Activated CD4-positive, alpha-beta T cell treated with anti-CD3 and anti-CD28 coated beads, Interleukin-2, amount 50 U/mL, for 16 hours (primary cell): ENCODE data around the gene MUC6.
A peak's percentile ranks its signal among the peaks of the same experiment; 100 is the strongest.
"Not testable (repeated sequence)": the region's sequence is repeated elsewhere in the genome, so short reads cannot be mapped to it uniquely, and the experiment has no call there.

Source experiments
- DNase-seq: peaks from one replicate; pipeline ENCODE4 v3.0.0-alpha.2; 2020

The MUC6 gene

GRCh38 chr11:980438-981357 is 55.8 kb downstream of the MUC6 start:
- DNase-seq: no peak

- DNase-seq: no peak
Measured at GRCh38 chr11:978781-979180, 57.7 kb downstream of the MUC6 start.

- no peak for DNase-seq
Measured at GRCh38 chr11:977830-978720, 58.4 kb downstream of the MUC6 start.

- DNase-seq: no peak
Measured at GRCh38 chr11:976431-977160, 59.9 kb downstream of the MUC6 start.

GRCh38 chr11:975827-976226 is 60.7 kb downstream of the MUC6 start:
- peak; percentile 21 for DNase-seq

- DNase-seq: not testable (repeated sequence)
Measured at GRCh38 chr11:975376-975775, 61.1 kb downstream of the MUC6 start.

- no peak for DNase-seq
Measured at GRCh38 chr11:973237-973636, 63.3 kb downstream of the MUC6 start.

GRCh38 chr11:972523-973211 is 63.9 kb downstream of the MUC6 start:
- DNase-seq: no peak

GRCh38 chr11:971731-972365 is 64.7 kb downstream of the MUC6 start:
- no peak for DNase-seq

GRCh38 chr11:971092-971690 is 65.3 kb downstream of the MUC6 start:
- DNase-seq: no peak

GRCh38 chr11:970319-970871 is 66.1 kb downstream of the MUC6 start:
- peak; percentile 32 for DNase-seq

GRCh38 chr11:969651-970205 is 66.8 kb downstream of the MUC6 start:
- no peak for DNase-seq

- DNase-seq: no peak
Measured at GRCh38 chr11:968822-969221, 67.7 kb downstream of the MUC6 start.

- DNase-seq: no peak
Measured at GRCh38 chr11:967995-968751, 68.3 kb downstream of the MUC6 start.

GRCh38 chr11:965206-965775 is 71.2 kb downstream of the MUC6 start:
- no peak for DNase-seq

GRCh38 chr11:963852-964251 is 72.7 kb downstream of the MUC6 start:
- DNase-seq: no peak
